ENCODE data around the gene TPCN1. TPM values are rescaled to one million over a fixed set of nuclear protein-coding genes. Genes with fewer than 3 reads are reported as not detected.

The TPCN1 gene
- total RNA-seq, 1 experiment from 2014 or later: 19.0 TPM

GRCh38 chr12:113186666-113187325 lies 34.5 kb upstream of the TPCN1 start:
- CTCF ChIA-PET: no interaction called here
- peak overlapping the region; percentile 90 for H3K4me2 ChIP-seq (ENCODE audit: low read length)
- ATAC-seq (no peak), DNase-seq (no peak)
- no TSS peak for BruUV-seq (replicated peaks)
- peaks cover 16% of the 10 kb centered on the region for H3K36me3 ChIP-seq (ENCODE audit: low read depth, low read length)
- peaks cover 63% of the 10 kb centered on the region for H3K79me2 ChIP-seq (ENCODE audit: low read length)
- H4K20me1 ChIP-seq (ENCODE audit: low read length): peaks cover 27% of the 10 kb centered on the region
- no peaks in the 10 kb centered on the region for H3K27me3 ChIP-seq (ENCODE audit: low read length)
- POLR2A ChIA-PET (ENCODE audit: unreplicated experiment): interaction anchor here (0.6 kb wide), 2 partner anchors 8 to 231 kb away, joined by 4 to 23 read pairs; no protein-coding TSS in a partner anchor
- TF ChIP-seq EZH2 (IDR thresholded peaks at IDR 0.05; ENCODE audit: low read length, unreplicated experiment) (no peak), CTCF (conservative IDR thresholded peaks at IDR 0.05; ENCODE audit: low read depth, low read length) (no peak), EZH2phosphoT487 (IDR thresholded peaks at IDR 0.05; ENCODE audit: borderline replicate concordance, low read length) (no peak)
- no peaks in the 10 kb centered on the region for H3F3A ChIP-seq (ENCODE audit: low read length, unreplicated experiment)
- intact Hi-C loops (cut with micrococcal nuclease): no loop called here
- peak overlapping the region; percentile 95 for H3K4me3 ChIP-seq (ENCODE audit: low read length)
- H3K27ac ChIP-seq (ENCODE audit: low read length): no peak overlapping the region
- no peaks in the 10 kb centered on the region for H3K9me3 ChIP-seq (ENCODE audit: low read length)
- no peak overlapping the region for H2AFZ ChIP-seq (ENCODE audit: low read length)
- peaks cover 24% of the 10 kb centered on the region for H3K4me1 ChIP-seq (ENCODE audit: insufficient read depth, low read length)
- peak overlapping the region; percentile 100 for H3K9ac ChIP-seq (ENCODE audit: low read length)
- no peaks in the 10 kb centered on the region for H3K9me2 ChIP-seq (replicated peaks; ENCODE audit: low read length)

- no peaks in the 10 kb centered on the region for H3K9me3 ChIP-seq (ENCODE audit: low read length)
- no peak for ATAC-seq
Observed at GRCh38 chr12:113189361-113189760, 31.9 kb upstream of the TPCN1 start.

More at GRCh38 chr12:113189361-113189760, 31.9 kb upstream of the TPCN1 start:
- H2AFZ ChIP-seq (ENCODE audit: low read length): no peak overlapping the region
- no peaks in the 10 kb centered on the region for H3K27me3 ChIP-seq (ENCODE audit: low read length)
- H3K9me2 ChIP-seq (replicated peaks; ENCODE audit: low read length): no peaks in the 10 kb centered on the region
- TF ChIP-seq EZH2phosphoT487 (IDR thresholded peaks at IDR 0.05; ENCODE audit: borderline replicate concordance, low read length) (no peak), EZH2 (IDR thresholded peaks at IDR 0.05; ENCODE audit: low read length, unreplicated experiment) (no peak), CTCF (conservative IDR thresholded peaks at IDR 0.05; ENCODE audit: low read depth, low read length) (no peak)
- H3F3A ChIP-seq (ENCODE audit: low read length, unreplicated experiment): no peaks in the 10 kb centered on the region
- peaks cover 26% of the 10 kb centered on the region for H3K4me1 ChIP-seq (ENCODE audit: insufficient read depth, low read length)
- peaks cover 17% of the 10 kb centered on the region for H3K36me3 ChIP-seq (ENCODE audit: low read depth, low read length)
- no peak overlapping the region for H3K4me2 ChIP-seq (ENCODE audit: low read length)
- no peak overlapping the region for H3K4me3 ChIP-seq (ENCODE audit: low read length)
- H4K20me1 ChIP-seq (ENCODE audit: low read length): peaks cover 6% of the 10 kb centered on the region
- no peak for DNase-seq
- H3K79me2 ChIP-seq (ENCODE audit: low read length): peaks cover 38% of the 10 kb centered on the region
- CTCF ChIA-PET: no interaction called here
- no peak overlapping the region for H3K9ac ChIP-seq (ENCODE audit: low read length)
- intact Hi-C loops (cut with micrococcal nuclease): no loop called here
- BruUV-seq (replicated peaks): no TSS peak
- no peak overlapping the region for H3K27ac ChIP-seq (ENCODE audit: low read length)
- POLR2A ChIA-PET (ENCODE audit: unreplicated experiment): no interaction called here

All from PC-3 (cell line).